SK-N-SH treated with all-trans-retinoic acid at 6 μM for 48 hours (cell line): ENCODE measurements around the gene CBX7.

Source experiments
- ATAC-seq: fragments of 200-7000 bp; cut with Tn5 transposase; 3 replicates; pipeline ENCODE4 v1.9.1; 2020; ENCODE audit warnings: mild to moderate bottlenecking, moderate library complexity
- BACH2 ChIP-seq: fragments of 250-450 bp; sonication (Bioruptor Pico); IDR thresholded peaks from 2 replicates; pipeline ENCODE4 v1.9.0; 2021; ENCODE audit warnings: mild to moderate bottlenecking, borderline replicate concordance
- CSDC2 ChIP-seq: fragments of 250-450 bp; sonication (Bioruptor Pico); IDR thresholded peaks from 2 replicates; pipeline ENCODE4 v1.5.0; 2020; ENCODE audit warnings: mild to moderate bottlenecking, moderate library complexity
- OSR1 ChIP-seq: fragments of 250-450 bp; sonication (Bioruptor Pico); IDR thresholded peaks from 2 replicates; pipeline ENCODE4 v1.8.0; 2022; ENCODE audit warnings: moderate library complexity, mild to moderate bottlenecking, inconsistent platforms
- PPARA ChIP-seq: fragments of 250-450 bp; sonication (Bioruptor Pico); IDR thresholded peaks from 2 replicates; pipeline ENCODE4 v1.5.0; 2020; ENCODE audit warnings: mild to moderate bottlenecking, borderline replicate concordance
- SNAI2 ChIP-seq: fragments of 250-450 bp; sonication (Bioruptor Pico); IDR thresholded peaks from 2 replicates; pipeline ENCODE4 v1.5.0; 2020; ENCODE audit warnings: mild to moderate bottlenecking, moderate library complexity
- TCF4 ChIP-seq: fragments of 250-450 bp; sonication (Bioruptor Pico); IDR thresholded peaks from 2 replicates; pipeline ENCODE4 v1.8.0; 2021; ENCODE audit warnings: mild to moderate bottlenecking, moderate library complexity, borderline replicate concordance
- ZC3H10 ChIP-seq: fragments of 250-450 bp; sonication (Bioruptor Pico); IDR thresholded peaks from 2 replicates; pipeline ENCODE4 v1.5.1; 2021; ENCODE audit warnings: mild to moderate bottlenecking, moderate library complexity
- ZNF565 ChIP-seq: fragments of 450-650 bp; formaldehyde crosslinking; conservative IDR thresholded peaks from 2 replicates; pipeline ENCODE4 v1.5.0; 2020; ENCODE audit warnings: low read depth, mild to moderate bottlenecking, moderate library complexity
- ZNF8 ChIP-seq: fragments of 450-650 bp; formaldehyde crosslinking; IDR thresholded peaks from 2 replicates; pipeline ENCODE4 v1.5.0; 2020; ENCODE audit warnings: mild to moderate bottlenecking, moderate library complexity
- TF ChIP-seq, protein P1 (sequence below): fragments of 250-450 bp; sonication (Bioruptor Pico); IDR thresholded peaks from 2 replicates; pipeline ENCODE4 v1.5.1; 2021; ENCODE audit warnings: mild to moderate bottlenecking, moderate library complexity
- TF ChIP-seq, protein P2 (sequence below): fragments of 250-450 bp; sonication (Bioruptor Pico); IDR thresholded peaks from 2 replicates; pipeline ENCODE4 v1.5.0; 2020; ENCODE audit warnings: mild to moderate bottlenecking, moderate library complexity
- TF ChIP-seq, protein P3 (sequence below): fragments of 250-450 bp; sonication (Bioruptor Pico); IDR thresholded peaks from 2 replicates; pipeline ENCODE4 v1.5.1; 2020; ENCODE audit warnings: low read depth, mild to moderate bottlenecking, moderate library complexity
- TF ChIP-seq, protein P4 (sequence below): fragments of 250-450 bp; sonication (Bioruptor Pico); IDR thresholded peaks from 2 replicates; pipeline ENCODE4 v1.8.0; 2020; ENCODE audit warnings: mild to moderate bottlenecking, moderate library complexity, borderline replicate concordance
- TF ChIP-seq, protein P5 (sequence below): fragments of 250-450 bp; sonication (Bioruptor Pico); IDR thresholded peaks from 2 replicates; pipeline ENCODE4 v1.8.0; 2021; ENCODE audit warnings: low read depth, mild to moderate bottlenecking, moderate library complexity, borderline replicate concordance

CBX7 gene

GRCh38 chr22:39081016-39081415, 71.5 kb downstream of the CBX7 start:
- no peak for ATAC-seq
- TF ChIP-seq, protein P1, sequence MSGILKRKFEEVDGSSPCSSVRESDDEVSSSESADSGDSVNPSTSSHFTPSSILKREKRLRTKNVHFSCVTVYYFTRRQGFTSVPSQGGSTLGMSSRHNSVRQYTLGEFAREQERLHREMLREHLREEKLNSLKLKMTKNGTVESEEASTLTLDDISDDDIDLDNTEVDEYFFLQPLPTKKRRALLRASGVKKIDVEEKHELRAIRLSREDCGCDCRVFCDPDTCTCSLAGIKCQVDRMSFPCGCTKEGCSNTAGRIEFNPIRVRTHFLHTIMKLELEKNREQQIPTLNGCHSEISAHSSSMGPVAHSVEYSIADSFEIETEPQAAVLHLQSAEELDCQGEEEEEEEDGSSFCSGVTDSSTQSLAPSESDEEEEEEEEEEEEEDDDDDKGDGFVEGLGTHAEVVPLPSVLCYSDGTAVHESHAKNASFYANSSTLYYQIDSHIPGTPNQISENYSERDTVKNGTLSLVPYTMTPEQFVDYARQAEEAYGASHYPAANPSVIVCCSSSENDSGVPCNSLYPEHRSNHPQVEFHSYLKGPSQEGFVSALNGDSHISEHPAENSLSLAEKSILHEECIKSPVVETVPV (CRISPR knock-in tag), result no peak
- TF ChIP-seq PPARA (no peak), BACH2 (CRISPR knock-in tag) (no peak), ZNF565 (CRISPR knock-in tag) (no peak), ZC3H10 (no peak), CSDC2 (CRISPR knock-in tag) (no peak), ZNF8 (CRISPR knock-in tag) (no peak), OSR1 (CRISPR knock-in tag) (no peak), TCF4 (CRISPR knock-in tag) (no peak), SNAI2 (CRISPR knock-in tag) (no peak)
- TF ChIP-seq, protein P2, sequence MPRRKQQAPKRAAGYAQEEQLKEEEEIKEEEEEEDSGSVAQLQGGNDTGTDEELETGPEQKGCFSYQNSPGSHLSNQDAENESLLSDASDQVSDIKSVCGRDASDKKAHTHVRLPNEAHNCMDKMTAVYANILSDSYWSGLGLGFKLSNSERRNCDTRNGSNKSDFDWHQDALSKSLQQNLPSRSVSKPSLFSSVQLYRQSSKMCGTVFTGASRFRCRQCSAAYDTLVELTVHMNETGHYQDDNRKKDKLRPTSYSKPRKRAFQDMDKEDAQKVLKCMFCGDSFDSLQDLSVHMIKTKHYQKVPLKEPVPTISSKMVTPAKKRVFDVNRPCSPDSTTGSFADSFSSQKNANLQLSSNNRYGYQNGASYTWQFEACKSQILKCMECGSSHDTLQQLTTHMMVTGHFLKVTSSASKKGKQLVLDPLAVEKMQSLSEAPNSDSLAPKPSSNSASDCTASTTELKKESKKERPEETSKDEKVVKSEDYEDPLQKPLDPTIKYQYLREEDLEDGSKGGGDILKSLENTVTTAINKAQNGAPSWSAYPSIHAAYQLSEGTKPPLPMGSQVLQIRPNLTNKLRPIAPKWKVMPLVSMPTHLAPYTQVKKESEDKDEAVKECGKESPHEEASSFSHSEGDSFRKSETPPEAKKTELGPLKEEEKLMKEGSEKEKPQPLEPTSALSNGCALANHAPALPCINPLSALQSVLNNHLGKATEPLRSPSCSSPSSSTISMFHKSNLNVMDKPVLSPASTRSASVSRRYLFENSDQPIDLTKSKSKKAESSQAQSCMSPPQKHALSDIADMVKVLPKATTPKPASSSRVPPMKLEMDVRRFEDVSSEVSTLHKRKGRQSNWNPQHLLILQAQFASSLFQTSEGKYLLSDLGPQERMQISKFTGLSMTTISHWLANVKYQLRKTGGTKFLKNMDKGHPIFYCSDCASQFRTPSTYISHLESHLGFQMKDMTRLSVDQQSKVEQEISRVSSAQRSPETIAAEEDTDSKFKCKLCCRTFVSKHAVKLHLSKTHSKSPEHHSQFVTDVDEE (CRISPR knock-in tag), result no peak
- TF ChIP-seq, protein P3, sequence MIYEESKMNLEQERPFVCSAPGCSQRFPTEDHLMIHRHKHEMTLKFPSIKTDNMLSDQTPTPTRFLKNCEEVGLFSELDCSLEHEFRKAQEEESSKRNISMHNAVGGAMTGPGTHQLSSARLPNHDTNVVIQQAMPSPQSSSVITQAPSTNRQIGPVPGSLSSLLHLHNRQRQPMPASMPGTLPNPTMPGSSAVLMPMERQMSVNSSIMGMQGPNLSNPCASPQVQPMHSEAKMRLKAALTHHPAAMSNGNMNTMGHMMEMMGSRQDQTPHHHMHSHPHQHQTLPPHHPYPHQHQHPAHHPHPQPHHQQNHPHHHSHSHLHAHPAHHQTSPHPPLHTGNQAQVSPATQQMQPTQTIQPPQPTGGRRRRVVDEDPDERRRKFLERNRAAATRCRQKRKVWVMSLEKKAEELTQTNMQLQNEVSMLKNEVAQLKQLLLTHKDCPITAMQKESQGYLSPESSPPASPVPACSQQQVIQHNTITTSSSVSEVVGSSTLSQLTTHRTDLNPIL, result no peak
- TF ChIP-seq, protein P4, sequence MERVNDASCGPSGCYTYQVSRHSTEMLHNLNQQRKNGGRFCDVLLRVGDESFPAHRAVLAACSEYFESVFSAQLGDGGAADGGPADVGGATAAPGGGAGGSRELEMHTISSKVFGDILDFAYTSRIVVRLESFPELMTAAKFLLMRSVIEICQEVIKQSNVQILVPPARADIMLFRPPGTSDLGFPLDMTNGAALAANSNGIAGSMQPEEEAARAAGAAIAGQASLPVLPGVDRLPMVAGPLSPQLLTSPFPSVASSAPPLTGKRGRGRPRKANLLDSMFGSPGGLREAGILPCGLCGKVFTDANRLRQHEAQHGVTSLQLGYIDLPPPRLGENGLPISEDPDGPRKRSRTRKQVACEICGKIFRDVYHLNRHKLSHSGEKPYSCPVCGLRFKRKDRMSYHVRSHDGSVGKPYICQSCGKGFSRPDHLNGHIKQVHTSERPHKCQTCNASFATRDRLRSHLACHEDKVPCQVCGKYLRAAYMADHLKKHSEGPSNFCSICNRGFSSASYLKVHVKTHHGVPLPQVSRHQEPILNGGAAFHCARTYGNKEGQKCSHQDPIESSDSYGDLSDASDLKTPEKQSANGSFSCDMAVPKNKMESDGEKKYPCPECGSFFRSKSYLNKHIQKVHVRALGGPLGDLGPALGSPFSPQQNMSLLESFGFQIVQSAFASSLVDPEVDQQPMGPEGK (CRISPR knock-in tag), result no peak
- TF ChIP-seq, protein P5, sequence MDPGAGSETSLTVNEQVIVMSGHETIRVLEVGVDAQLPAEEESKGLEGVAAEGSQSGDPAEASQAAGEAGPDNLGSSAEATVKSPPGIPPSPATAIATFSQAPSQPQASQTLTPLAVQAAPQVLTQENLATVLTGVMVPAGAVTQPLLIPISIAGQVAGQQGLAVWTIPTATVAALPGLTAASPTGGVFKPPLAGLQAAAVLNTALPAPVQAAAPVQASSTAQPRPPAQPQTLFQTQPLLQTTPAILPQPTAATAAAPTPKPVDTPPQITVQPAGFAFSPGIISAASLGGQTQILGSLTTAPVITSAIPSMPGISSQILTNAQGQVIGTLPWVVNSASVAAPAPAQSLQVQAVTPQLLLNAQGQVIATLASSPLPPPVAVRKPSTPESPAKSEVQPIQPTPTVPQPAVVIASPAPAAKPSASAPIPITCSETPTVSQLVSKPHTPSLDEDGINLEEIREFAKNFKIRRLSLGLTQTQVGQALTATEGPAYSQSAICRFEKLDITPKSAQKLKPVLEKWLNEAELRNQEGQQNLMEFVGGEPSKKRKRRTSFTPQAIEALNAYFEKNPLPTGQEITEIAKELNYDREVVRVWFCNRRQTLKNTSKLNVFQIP, result no peak
